ENCODE results near the gene NUDT16. TPM values are rescaled to one million over a fixed set of nuclear protein-coding genes. Genes with fewer than 3 reads are reported as not detected.

NUDT16 gene
- polyA plus RNA-seq, 1 experiment: 5.4 TPM

DNA sequence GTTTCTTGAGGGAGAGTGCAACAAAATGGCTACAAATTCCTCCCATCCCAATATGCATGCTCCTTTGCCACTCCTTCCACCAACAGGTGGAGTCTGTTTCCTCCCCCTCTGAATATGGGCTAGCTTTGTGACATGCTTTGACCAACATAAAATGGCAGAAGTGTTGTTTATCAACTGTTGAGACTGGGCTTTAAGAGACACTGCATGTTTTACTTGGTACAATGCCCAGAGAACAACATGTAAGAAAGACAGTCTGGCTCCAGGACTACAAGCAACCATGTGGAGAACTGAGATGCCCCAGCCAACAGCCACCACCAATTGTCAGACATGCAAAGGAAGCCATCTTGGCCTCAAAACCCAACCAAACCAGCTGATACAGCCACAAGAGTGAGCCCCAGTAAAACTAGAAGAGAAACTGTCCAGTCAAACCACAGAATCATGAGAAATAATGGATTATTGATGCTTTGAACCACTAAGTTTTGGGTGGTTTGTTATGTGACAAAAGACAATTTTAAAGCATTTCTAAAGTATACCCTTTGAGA is 40.5 kb downstream of the NUDT16 start:
- no peak for DNase-seq (ENCODE audit: low read depth)
- Histone ChIP-seq H3K36me3 (ENCODE audit: control insufficient read depth, insufficient read depth, low read length) (no peaks in the 10 kb centered on the region), H3K27me3 (ENCODE audit: control insufficient read depth, insufficient read depth, low read length) (no peaks in the 10 kb centered on the region; the same call in 1 of the 2 replicates), H3K4me3 (ENCODE audit: low read depth, low read length) (no peak overlapping the region)
- TF ChIP-seq, protein P1, sequence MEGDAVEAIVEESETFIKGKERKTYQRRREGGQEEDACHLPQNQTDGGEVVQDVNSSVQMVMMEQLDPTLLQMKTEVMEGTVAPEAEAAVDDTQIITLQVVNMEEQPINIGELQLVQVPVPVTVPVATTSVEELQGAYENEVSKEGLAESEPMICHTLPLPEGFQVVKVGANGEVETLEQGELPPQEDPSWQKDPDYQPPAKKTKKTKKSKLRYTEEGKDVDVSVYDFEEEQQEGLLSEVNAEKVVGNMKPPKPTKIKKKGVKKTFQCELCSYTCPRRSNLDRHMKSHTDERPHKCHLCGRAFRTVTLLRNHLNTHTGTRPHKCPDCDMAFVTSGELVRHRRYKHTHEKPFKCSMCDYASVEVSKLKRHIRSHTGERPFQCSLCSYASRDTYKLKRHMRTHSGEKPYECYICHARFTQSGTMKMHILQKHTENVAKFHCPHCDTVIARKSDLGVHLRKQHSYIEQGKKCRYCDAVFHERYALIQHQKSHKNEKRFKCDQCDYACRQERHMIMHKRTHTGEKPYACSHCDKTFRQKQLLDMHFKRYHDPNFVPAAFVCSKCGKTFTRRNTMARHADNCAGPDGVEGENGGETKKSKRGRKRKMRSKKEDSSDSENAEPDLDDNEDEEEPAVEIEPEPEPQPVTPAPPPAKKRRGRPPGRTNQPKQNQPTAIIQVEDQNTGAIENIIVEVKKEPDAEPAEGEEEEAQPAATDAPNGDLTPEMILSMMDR (IDR thresholded peaks at IDR 0.05; ENCODE audit: insufficient read depth, low read depth, low read length): no peak
- ChIA-PET POLR2A (interaction anchor here (0.6 kb wide), 1 partner anchor 97 kb away, joined by 3 read pairs; no protein-coding TSS in a partner anchor), CTCF (no interaction called here)

DNA sequence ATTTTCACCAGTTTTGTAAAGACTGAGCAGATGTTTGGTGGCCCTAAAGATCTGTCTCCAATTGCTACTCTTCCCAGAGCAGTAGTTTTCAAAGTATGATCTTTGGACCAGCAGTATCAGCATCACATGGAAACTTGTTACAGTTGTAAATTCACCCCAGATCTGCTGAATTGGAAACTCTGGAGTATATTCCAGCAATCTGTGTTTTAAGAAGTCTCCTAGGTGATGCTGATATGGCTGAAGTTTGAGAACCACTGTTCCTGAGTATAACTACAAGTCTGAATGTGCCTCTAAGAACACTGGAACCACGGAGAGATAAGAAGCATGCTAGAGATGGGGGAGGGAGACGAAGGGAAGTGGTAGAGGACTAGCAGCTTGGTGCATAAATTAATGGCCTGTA is 45.7 kb downstream of the NUDT16 start:
- H3K36me3 ChIP-seq (ENCODE audit: control insufficient read depth, insufficient read depth, low read length): no peaks in the 10 kb centered on the region
- CTCF ChIA-PET: no interaction called here
- POLR2A ChIA-PET: no interaction called here
- no peak overlapping the region for H3K4me3 ChIP-seq (ENCODE audit: low read depth, low read length)
- DNase-seq (ENCODE audit: low read depth): no peak
- TF ChIP-seq, protein P1 (IDR thresholded peaks at IDR 0.05; ENCODE audit: insufficient read depth, low read depth, low read length): no peak
- H3K27me3 ChIP-seq (ENCODE audit: control insufficient read depth, insufficient read depth, low read length): no peaks in the 10 kb centered on the region

DNA sequence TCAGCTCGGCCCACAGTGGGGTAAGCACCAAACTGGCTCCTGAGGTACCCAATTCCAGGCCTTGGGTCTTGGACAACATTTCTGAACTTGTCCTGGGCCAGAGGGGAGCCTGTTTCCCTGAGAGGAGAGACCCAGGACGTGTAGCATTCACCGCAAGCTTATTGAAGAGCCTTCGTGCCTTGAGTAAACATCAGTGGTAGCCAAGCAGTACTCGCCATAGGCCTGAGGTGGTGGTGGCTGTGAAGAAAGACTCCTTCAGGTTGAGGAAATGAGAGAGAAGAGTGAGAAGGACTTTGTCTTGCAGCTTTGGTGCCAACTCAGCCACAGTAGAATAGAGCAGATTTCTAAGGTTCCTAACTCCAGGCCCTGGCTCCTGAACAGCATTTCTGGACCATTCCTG is 50.2 kb downstream of the NUDT16 start:
- DNase-seq (ENCODE audit: low read depth): no peak
- CTCF ChIA-PET: no interaction called here
- TF ChIP-seq, protein P1 (IDR thresholded peaks at IDR 0.05; ENCODE audit: insufficient read depth, low read depth, low read length): no peak
- Histone ChIP-seq H3K4me3 (ENCODE audit: low read depth, low read length) (no peak overlapping the region), H3K27me3 (ENCODE audit: control insufficient read depth, insufficient read depth, low read length) (no peaks in the 10 kb centered on the region), H3K36me3 (ENCODE audit: control insufficient read depth, insufficient read depth, low read length) (no peaks in the 10 kb centered on the region)
- POLR2A ChIA-PET: no interaction called here

DNA sequence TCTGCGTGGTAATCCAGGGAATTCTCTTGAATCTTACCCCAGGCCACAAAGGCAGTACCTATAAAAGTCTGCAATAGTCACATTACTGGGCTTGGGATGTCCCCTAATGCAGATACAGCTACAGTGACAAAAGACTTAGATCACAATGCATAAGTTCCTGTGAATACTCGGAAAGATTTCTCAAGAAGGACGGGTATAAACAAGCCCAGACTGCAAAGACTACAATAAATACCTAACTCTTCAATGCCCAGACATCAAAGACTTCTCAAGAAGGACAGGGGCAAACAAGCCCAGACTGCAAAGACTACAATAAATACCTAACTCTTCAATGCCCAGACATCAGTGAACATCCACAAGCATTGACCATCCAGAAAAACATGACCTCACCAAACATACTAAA is 50.9 kb downstream of the NUDT16 start:
- no peak for DNase-seq (ENCODE audit: low read depth)
- ChIA-PET CTCF (no interaction called here), POLR2A (no interaction called here)
- H3K36me3 ChIP-seq (ENCODE audit: control insufficient read depth, insufficient read depth, low read length): no peaks in the 10 kb centered on the region
- H3K27me3 ChIP-seq (ENCODE audit: control insufficient read depth, insufficient read depth, low read length): no peaks in the 10 kb centered on the region
- TF ChIP-seq, protein P1 (IDR thresholded peaks at IDR 0.05; ENCODE audit: insufficient read depth, low read depth, low read length): no peak
- no peak overlapping the region for H3K4me3 ChIP-seq (ENCODE audit: low read depth, low read length)

DNA sequence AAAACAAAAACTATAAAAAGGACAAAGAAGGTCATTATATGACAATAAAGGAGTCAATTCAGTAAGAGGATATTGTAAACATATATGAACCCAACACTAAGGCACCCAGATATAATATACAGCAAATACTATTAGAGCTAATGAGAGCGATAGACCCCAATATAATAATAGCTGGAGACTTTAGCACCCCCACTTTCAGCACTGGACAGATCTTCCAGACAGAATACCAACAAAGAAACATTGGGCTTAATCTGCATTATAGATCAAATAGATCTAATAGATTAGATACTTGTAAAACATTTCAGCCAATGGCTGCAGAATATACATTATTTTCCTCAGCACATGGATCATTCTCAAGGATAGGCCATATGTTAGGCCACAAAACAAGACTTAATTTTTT is 53.4 kb downstream of the NUDT16 start:
- no peaks in the 10 kb centered on the region for H3K27me3 ChIP-seq (ENCODE audit: control insufficient read depth, insufficient read depth, low read length)
- ChIA-PET CTCF (no interaction called here), POLR2A (no interaction called here)
- DNase-seq (ENCODE audit: low read depth): no peak
- TF ChIP-seq, protein P1 (IDR thresholded peaks at IDR 0.05; ENCODE audit: insufficient read depth, low read depth, low read length): no peak
- H3K4me3 ChIP-seq (ENCODE audit: low read depth, low read length): no peak overlapping the region
- no peaks in the 10 kb centered on the region for H3K36me3 ChIP-seq (ENCODE audit: control insufficient read depth, insufficient read depth, low read length)

Other genes starting within 250 kb of the NUDT16 start
- 71.5 and 140 TPM in 2 replicates for gene MRPL3, start 121.2 kb downstream of the NUDT16 start, polyA plus RNA-seq (2011; rRNA removed)

All from BJ (cell line).